H1 (cell line): ENCODE results near the gene DOK3. TPM values are rescaled to one million over a fixed set of nuclear protein-coding genes. Genes with fewer than 3 reads are reported as not detected.
A peak's percentile ranks its signal among the peaks of the same experiment; 100 is the strongest.

Experiments used
- CHD7 ChIP-seq: fragments of 300-600 bp; sonication (generic); IDR thresholded peaks from 2 replicates; pipeline ENCODE4 v1.7.1; 2012; ENCODE audit warnings: low read length, moderate library complexity, mild to moderate bottlenecking, inconsistent platforms; ENCODE audit not compliant: insufficient replicate concordance
- GTF2F1 ChIP-seq: IDR thresholded peaks from 2 replicates; pipeline ENCODE4 v1.6.1; 2012; ENCODE audit warnings: low read depth, low read length, improper control_type of control experiment, borderline replicate concordance
- KDM5A ChIP-seq: fragments of 200-600 bp; IDR thresholded peaks from 2 replicates; pipeline ENCODE4 v1.7.1; 2012; ENCODE audit warnings: mild to moderate bottlenecking, low read length, inconsistent platforms, mixed read lengths
- NRF1 ChIP-seq: IDR thresholded peaks from 2 replicates; pipeline ENCODE4 v1.6.1; 2011; ENCODE audit warnings: mild to moderate bottlenecking, low read depth, low read length, improper control_type of control experiment
- POU5F1 ChIP-seq: IDR thresholded peaks from 2 replicates; pipeline ENCODE4 v1.6.1; 2011; ENCODE audit warnings: low read depth, mild to moderate bottlenecking, low read length, moderate library complexity
- SP1 ChIP-seq: IDR thresholded peaks from 2 replicates; pipeline ENCODE4 v1.6.1; 2011; ENCODE audit warnings: low read depth, low read length
- TAF7 ChIP-seq: optimal IDR thresholded peaks from 2 replicates; pipeline ENCODE3; 2011; ENCODE audit warnings: low read depth, mild to moderate bottlenecking, inconsistent platforms, low read length, moderate library complexity, borderline replicate concordance
- YY1 ChIP-seq: IDR thresholded peaks from 2 replicates; pipeline ENCODE4 v1.6.1; 2011; ENCODE audit warnings: low read depth, mild to moderate bottlenecking, low read length
- polyA plus RNA-seq, 7 experiments: library from polyadenylated mRNA; depleted of rRNA in 3 of 7; stranded (reverse) in 5 of 7; unstranded in 2 of 7; fragments of >200 nt in 5 of 7; fragments of 200-250 nt in 2 of 7; gene quantifications; 1 replicate in 5 of 7; 2 replicates in 1 of 7; 4 replicates in 1 of 7; pipeline versions ENCODE4 v1.2.1 to v1.2.3, GENCODE V29; 2011 to 2013; ENCODE audit warnings: missing spikeins in 2 of 7, mixed read lengths in 2 of 7
- total RNA-seq: library from RNA; stranded (reverse); fragmentation: NEBNext Ultra II Directional; extraction: Animal tissue kit (Norgen Biotek cat#: 25700); gene quantifications from 2 replicates; pipeline ENCODE4 v1.2.1, GENCODE V29; 2021

DOK3 gene
- total and polyA plus RNA-seq, 2 of the 8 experiments (the other 6 are each of a cell fraction or from before 2014, with no cell fraction given) = 4.2 to 6.4 TPM

GRCh38 chr5:177516601-177517568 lies 7.3 kb upstream of the DOK3 start, which contains the start of gene DDX41 (continued):
- TF ChIP-seq CHD7 (no peak), KDM5A (0 out of 2 replicates have a peak, but pooled peaks have one; percentile 32), TAF7 (peak; percentile 76), GTF2F1 (0 out of 2 replicates have a peak, but pooled peaks have one; percentile 43), NRF1 (peak; percentile 76), POU5F1 (no peak), SP1 (peak; percentile 40; the same call in 1 of the 2 replicates), YY1 (0 out of 2 replicates have a peak, but pooled peaks have one; percentile 57)
- TF ChIP-seq, all 59 proteins: peak for 22
